ENCODE measurements around the gene AKAP8L.

DNA sequence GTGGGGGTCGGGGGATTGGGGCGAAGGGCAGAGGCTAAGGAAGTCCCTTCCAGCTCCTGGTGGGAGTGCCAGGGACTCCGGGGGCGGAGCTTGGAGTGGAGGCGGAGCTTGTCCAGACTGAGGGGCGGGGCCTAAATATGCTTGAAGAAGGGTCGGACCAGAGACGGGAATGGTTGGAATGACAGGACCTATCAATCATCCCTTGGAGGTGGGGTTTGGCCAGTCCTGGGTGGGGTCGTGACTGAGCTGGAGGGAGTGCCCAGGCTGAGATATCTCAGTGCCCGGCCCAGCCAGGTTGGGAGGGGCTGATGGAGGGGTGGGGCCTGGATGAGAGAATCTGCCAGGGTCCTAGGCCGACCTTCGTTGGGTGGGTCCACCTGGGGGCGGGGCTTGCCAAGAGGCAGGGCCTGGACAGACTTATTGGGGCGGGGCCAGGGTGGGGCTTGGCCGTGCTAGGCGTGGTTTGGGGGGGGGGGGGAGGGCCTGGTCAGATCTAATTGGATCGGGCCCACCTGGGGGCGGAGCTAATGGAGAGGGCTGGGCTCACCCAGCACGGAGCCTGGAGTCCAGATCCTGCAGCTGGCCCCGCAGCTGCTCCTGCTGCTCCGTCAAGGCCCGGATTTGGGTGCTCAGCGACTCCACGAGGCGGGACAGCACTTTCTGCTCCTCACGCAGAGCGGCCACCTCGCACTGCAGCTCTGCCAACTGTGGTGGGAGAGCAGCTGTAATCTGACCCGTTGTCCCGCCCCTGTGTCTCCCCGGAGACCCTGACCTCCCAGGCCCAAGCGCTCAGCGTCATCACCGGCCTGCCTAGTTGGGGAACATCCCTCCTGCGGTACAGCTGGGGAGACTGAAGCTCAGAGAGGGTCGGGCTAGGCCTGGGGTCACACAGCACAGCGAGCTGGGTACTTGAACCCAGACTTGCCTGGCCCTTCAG is 33.6 kb upstream of the AKAP8L start:
- TF ChIP-seq POLR2AphosphoS5 (IDR thresholded peaks at IDR 0.05; ENCODE audit: low read depth, low read length) (no peak), TAF1 (IDR thresholded peaks at IDR 0.05; ENCODE audit: low read depth, low read length) (no peak), POLR2A (IDR thresholded peaks at IDR 0.05; ENCODE audit: low read depth, low read length) (no peak), PAX5 (IDR thresholded peaks at IDR 0.05; ENCODE audit: insufficient read depth, low read length, severe bottlenecking) (no peak)

All from GM12891 (cell line).